Caco-2 (cell line): Measurements from ENCODE around the gene LMNB1. TPM values are rescaled to one million over a fixed set of nuclear protein-coding genes. Genes with fewer than 3 reads are reported as not detected.

ENCODE experiments used
- BruUV-seq: library from RNA; stranded (reverse); fragments of 400-500 nt; replicated peaks from 2 replicates; lab custom pipeline; 2021; lab: Mats Ljungman, UMichigan
- CTCF ChIA-PET: fragments of 300-600 bp; sonication (Branson Sonifier 250); formaldehyde crosslinking; loops from one replicate; lab custom pipeline; 2022; ENCODE audit warnings: antibody characterized with exemption; lab: Charles Lee
- POLR2A ChIA-PET: fragments of 300-600 bp; sonication (Branson Sonifier 250); formaldehyde crosslinking; loops from one replicate; lab custom pipeline; 2022; ENCODE audit warnings: antibody characterized with exemption; lab: Charles Lee
- DNase-seq, 2 experiments: peaks; one replicate each; pipeline versions ENCODE4 v3.0.0 to v3.0.0-alpha.2; 2020 to 2022
- H3K27me3 ChIP-seq: replicated peaks from 2 replicates; pipeline ENCODE4 v1.6.0; 2011; ENCODE audit warnings: low read length; ENCODE audit not compliant: control insufficient read depth, insufficient read depth
- H3K36me3 ChIP-seq: 2 replicates; pipeline ENCODE4 v1.5.1; 2011; ENCODE audit warnings: low read length; ENCODE audit not compliant: control insufficient read depth, insufficient read depth
- H3K4me1 ChIP-seq: fragments of 250-450 bp; sonication (Bioruptor Pico); 2 replicates; pipeline ENCODE4 v1.5.1; 2020; ENCODE audit warnings: mild to moderate bottlenecking
- H3K4me3 ChIP-seq: 2 replicates; pipeline ENCODE4 v1.5.1; 2011; ENCODE audit warnings: low read depth, mild to moderate bottlenecking, control low read depth, low read length
- H3K9me3 ChIP-seq: fragments of 250-450 bp; sonication (Bioruptor Pico); 2 replicates; pipeline ENCODE4 v1.5.1; 2020; ENCODE audit warnings: mild to moderate bottlenecking, moderate library complexity
- H3K27ac Mint-ChIP-seq: one replicate; pipeline ENCODE4 v1.8.0; 2022; ENCODE audit warnings: mixed read lengths; ENCODE audit not compliant: unreplicated experiment
- H3K27me3 Mint-ChIP-seq: one replicate; pipeline ENCODE4 v1.8.0; 2022; ENCODE audit warnings: mixed read lengths; ENCODE audit not compliant: insufficient read depth, unreplicated experiment
- H3K36me3 Mint-ChIP-seq: one replicate; pipeline ENCODE4 v1.8.0; 2022; ENCODE audit warnings: mild to moderate bottlenecking, mixed read lengths; ENCODE audit not compliant: insufficient read depth, unreplicated experiment
- H3K4me1 Mint-ChIP-seq: one replicate; pipeline ENCODE4 v1.8.0; 2022; ENCODE audit warnings: low read depth, mixed read lengths; ENCODE audit not compliant: unreplicated experiment
- H3K4me3 Mint-ChIP-seq: one replicate; pipeline ENCODE4 v1.8.0; 2022; ENCODE audit warnings: mild to moderate bottlenecking, moderate library complexity, mixed read lengths; ENCODE audit not compliant: unreplicated experiment
- H3K9me3 Mint-ChIP-seq: one replicate; pipeline ENCODE4 v1.8.0; 2022; ENCODE audit warnings: mixed read lengths; ENCODE audit not compliant: unreplicated experiment
- intact Hi-C: fragments of 100-400 bp; cut with micrococcal nuclease; formaldehyde crosslinking; loops from one replicate; pipeline ENCODE4 v1.10.0; 2022; ENCODE audit not compliant: unreplicated experiment
- total RNA-seq: library from RNA; stranded (reverse); gene quantifications from 2 replicates; pipeline ENCODE4 v1.2.3, GENCODE V29; 2022
- TF ChIP-seq, protein P1 (sequence below), 2 experiments: fragments of 200-600 bp in 1 of 2; IDR thresholded peaks; 1 replicate in 1 of 2; 2 replicates in 1 of 2; pipeline versions ENCODE4 v1.5.1 to v1.8.0; 2011 to 2022; ENCODE audit warnings: antibody characterized with exemption in 1 of 2, control low read depth in 1 of 2, inconsistent platforms in 1 of 2, low read depth in 1 of 2, low read length in 1 of 2, mild to moderate bottlenecking in 1 of 2, moderate library complexity in 1 of 2; ENCODE audit not compliant: insufficient read depth in 1 of 2, severe bottlenecking in 1 of 2, unreplicated experiment in 1 of 2

The LMNB1 gene
- total RNA-seq, 1 experiment from 2014 or later, result 152 TPM

DNA sequence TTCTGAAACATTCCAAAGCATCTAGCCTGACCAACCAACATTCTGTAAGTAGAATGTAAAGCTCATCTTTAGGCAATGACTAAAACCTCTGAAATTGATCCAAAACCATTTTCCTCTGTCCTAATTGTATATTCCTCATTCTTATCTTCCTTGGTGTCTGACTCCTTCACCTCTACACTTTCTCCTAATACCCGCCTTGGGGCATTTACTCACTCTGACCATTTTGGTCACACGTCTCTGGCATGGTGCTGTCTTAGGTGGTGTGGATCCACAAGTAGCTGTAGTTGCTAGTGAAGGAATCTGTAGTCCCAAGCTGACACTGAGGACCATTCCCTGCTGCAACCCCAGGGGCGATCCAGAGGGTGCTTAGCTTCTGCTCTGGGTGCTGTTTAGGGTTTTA lies 40.8 kb upstream of the LMNB1 start:
- ChIA-PET CTCF (no interaction called here), POLR2A (no interaction called here)
- DNase-seq, result no peak
- Histone ChIP-seq H3K36me3 (no peaks in the 10 kb centered on the region), H3K27me3 (no peaks in the 10 kb centered on the region), H3K9me3 (no peaks in the 10 kb centered on the region), H3K4me1 (no peaks in the 10 kb centered on the region), H3K4me3 (no peak overlapping the region)
- H3K4me1 Mint-ChIP-seq, result peaks cover 7% of the 10 kb centered on the region
- no TSS peak for BruUV-seq
- no peaks in the 10 kb centered on the region for H3K36me3 Mint-ChIP-seq
- intact Hi-C loops, result no loop called here
- no peaks in the 10 kb centered on the region for H3K9me3 Mint-ChIP-seq
- H3K27me3 Mint-ChIP-seq, result no peaks in the 10 kb centered on the region
- no peak overlapping the region for H3K4me3 Mint-ChIP-seq
- no peak overlapping the region for H3K27ac Mint-ChIP-seq
- TF ChIP-seq, protein P1, sequence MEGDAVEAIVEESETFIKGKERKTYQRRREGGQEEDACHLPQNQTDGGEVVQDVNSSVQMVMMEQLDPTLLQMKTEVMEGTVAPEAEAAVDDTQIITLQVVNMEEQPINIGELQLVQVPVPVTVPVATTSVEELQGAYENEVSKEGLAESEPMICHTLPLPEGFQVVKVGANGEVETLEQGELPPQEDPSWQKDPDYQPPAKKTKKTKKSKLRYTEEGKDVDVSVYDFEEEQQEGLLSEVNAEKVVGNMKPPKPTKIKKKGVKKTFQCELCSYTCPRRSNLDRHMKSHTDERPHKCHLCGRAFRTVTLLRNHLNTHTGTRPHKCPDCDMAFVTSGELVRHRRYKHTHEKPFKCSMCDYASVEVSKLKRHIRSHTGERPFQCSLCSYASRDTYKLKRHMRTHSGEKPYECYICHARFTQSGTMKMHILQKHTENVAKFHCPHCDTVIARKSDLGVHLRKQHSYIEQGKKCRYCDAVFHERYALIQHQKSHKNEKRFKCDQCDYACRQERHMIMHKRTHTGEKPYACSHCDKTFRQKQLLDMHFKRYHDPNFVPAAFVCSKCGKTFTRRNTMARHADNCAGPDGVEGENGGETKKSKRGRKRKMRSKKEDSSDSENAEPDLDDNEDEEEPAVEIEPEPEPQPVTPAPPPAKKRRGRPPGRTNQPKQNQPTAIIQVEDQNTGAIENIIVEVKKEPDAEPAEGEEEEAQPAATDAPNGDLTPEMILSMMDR (IDR thresholded peaks at IDR 0.05; ENCODE audit: insufficient read depth in 1 of 2, low read depth in 1 of 2, low read length in 1 of 2, severe bottlenecking in 1 of 2, unreplicated experiment in 1 of 2), result no peak

GRCh38 chr5:126741361-126741760 lies 35.6 kb upstream of the LMNB1 start:
- no peaks in the 10 kb centered on the region for H3K27me3 ChIP-seq
- Mint-ChIP-seq H3K9me3 (no peaks in the 10 kb centered on the region), H3K4me3 (no peak overlapping the region), H3K27ac (no peak overlapping the region), H3K36me3 (no peaks in the 10 kb centered on the region), H3K4me1 (peaks cover under 1% of the 10 kb centered on the region), H3K27me3 (no peaks in the 10 kb centered on the region)
- no peak for DNase-seq
- H3K9me3 ChIP-seq, result no peaks in the 10 kb centered on the region
- intact Hi-C loops, result no loop called here
- TF ChIP-seq, protein P1 (IDR thresholded peaks at IDR 0.05; ENCODE audit: insufficient read depth in 1 of 2, low read depth in 1 of 2, low read length in 1 of 2, severe bottlenecking in 1 of 2, unreplicated experiment in 1 of 2), result no peak
- H3K36me3 ChIP-seq, result no peaks in the 10 kb centered on the region
- no TSS peak for BruUV-seq
- 0 out of 2 replicates have a peak, but pooled peaks cover 5% of the 10 kb centered on the region for H3K4me1 ChIP-seq
- POLR2A ChIA-PET, result no interaction called here
- CTCF ChIA-PET, result no interaction called here
- no peak overlapping the region for H3K4me3 ChIP-seq

DNA sequence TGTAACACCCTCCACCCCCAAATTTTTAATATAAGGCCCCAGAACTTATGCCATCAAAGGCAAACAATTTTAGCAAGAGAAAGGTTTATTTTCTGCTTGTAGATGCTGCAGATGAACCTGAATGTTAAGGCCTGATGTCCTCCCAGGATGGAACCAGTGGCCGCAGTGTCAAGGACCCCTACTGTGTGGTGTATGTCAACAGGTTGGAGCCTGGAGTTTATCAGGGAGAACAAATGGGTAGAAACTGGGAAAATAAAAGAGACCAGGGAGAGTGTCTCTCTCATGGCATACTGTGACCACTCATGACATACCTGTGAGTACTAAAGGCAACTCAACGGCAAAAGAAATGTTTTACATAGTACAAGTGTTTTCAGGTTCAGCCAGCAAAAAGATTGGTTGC lies 34.5 kb upstream of the LMNB1 start:
- CTCF ChIA-PET, result no interaction called here
- H3K27me3 Mint-ChIP-seq, result no peaks in the 10 kb centered on the region
- POLR2A ChIA-PET, result no interaction called here
- TF ChIP-seq, protein P1 (IDR thresholded peaks at IDR 0.05; ENCODE audit: insufficient read depth in 1 of 2, low read depth in 1 of 2, low read length in 1 of 2, severe bottlenecking in 1 of 2, unreplicated experiment in 1 of 2), result no peak
- Histone ChIP-seq H3K9me3 (no peaks in the 10 kb centered on the region), H3K27me3 (no peaks in the 10 kb centered on the region), H3K36me3 (no peaks in the 10 kb centered on the region), H3K4me3 (no peak overlapping the region), H3K4me1 (0 out of 2 replicates have a peak, but pooled peaks cover 6% of the 10 kb centered on the region)
- no peak overlapping the region for H3K27ac Mint-ChIP-seq
- no peaks in the 10 kb centered on the region for H3K4me1 Mint-ChIP-seq
- DNase-seq, result no peak
- H3K36me3 Mint-ChIP-seq, result no peaks in the 10 kb centered on the region
- intact Hi-C loops, result no loop called here
- no peak overlapping the region for H3K4me3 Mint-ChIP-seq
- no TSS peak for BruUV-seq
- no peaks in the 10 kb centered on the region for H3K9me3 Mint-ChIP-seq
